T-helper 2 cell (primary cell): ENCODE results near the gene SAMD15.
A peak's percentile ranks its signal among the peaks of the same experiment; 100 is the strongest.
"Not testable (repeated sequence)": the region's sequence is repeated elsewhere in the genome, so short reads cannot be mapped to it uniquely, and the experiment has no call there.

Experiments used
- DNase-seq, 5 experiments: peaks; one replicate each; pipeline versions ENCODE4 v3.0.0 to v3.0.0-alpha.2; 2012 to 2022

SAMD15 gene

DNA sequence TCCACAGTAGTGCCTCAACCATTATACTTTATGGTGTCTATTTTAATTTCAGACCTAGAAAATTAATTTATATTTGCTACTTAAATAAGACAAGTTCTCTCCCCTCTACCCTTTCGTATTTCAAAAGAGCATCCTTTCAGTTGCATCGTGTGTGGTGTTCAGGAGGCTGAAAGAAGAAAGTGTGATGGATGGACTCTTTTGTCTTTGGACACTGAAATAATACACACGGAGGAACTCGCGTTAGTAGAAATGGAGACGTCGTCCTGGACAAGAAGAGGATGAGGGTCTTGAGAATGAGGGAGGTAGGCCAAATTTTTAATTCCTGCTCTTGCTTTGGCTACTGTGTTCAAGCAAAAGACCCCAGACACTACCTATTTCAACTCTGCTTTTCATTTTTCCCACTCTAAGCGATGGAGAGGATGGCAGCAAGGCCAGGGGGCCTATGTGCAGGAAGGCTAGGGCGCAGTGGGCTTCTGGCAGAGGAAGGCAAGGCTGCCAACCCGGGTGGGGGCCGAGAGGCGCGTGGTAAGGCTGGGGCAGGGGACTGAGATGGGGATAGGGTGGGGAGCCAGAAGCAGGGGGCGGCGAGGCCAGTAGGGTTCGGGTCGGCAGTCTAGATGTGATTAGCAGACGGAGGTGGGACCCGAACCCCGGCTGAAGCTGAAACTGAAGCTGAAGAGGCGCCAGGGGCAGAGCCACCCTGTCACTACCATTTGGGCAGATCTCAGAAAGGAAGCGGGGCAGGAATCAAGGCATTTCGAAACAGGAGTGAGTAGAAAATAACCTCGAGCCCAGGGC is 1.0 kb upstream of the SAMD15 start:
- peak in 3 of 5 experiments; percentile 10 to 49 (median 12) for DNase-seq

DNA sequence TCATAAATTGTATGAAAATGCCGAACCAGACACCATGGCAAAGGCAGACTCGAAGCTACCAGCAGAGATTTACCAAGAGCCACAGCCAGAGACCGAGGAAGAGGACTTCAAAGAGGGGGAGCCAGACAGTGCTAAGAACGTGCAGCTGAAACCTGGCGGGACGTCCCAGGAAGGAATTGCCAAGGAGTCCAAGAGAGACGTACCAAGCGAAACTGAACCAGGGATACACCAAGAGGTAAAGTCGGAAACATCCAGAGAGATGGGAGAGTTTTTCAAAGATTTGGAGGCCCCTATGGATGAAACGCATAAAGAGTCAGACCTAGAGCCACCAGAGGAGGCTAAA is 294 bp downstream of the SAMD15 start:
- DNase-seq, result no peak

DNA sequence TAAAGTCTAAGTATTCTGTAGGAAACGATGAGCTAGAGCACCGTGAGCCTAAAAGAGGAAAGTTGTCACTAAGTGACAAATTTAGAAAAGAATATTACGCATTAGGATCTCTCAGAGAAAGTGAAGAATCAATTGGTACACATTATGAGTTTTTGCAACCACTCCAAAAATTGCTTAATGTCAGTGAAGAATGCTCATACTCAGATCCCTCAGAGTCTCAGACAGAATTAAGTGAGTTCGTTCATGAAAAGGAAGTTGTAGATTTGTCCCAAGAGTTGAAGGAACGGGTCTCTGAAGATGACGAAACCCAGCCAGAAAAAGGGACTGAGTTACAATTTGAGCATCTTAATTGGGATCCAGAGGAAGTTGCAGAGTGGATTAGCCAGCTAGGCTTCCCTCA is 1.5 kb downstream of the SAMD15 start:
- DNase-seq, result no peak

DNA sequence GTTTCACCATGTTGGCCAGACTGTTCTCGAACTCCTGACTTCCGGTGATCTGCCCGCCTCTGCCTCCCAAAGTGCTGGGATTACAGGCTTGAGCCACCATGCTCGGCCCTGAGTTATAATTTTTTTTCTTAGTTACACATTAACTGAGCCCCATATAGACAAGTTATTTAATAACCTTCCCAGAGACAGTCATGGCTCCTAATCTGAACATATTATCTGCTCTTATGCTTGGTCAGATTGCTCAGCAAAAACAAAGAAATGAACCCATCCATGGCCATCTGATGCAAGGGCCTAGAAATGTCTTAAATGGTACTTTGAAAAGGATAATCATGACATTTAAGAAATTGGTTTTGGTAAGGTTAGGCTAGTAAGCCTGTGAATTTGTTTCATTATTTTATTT is 13.0 kb downstream of the SAMD15 start:
- no peak for DNase-seq

DNA sequence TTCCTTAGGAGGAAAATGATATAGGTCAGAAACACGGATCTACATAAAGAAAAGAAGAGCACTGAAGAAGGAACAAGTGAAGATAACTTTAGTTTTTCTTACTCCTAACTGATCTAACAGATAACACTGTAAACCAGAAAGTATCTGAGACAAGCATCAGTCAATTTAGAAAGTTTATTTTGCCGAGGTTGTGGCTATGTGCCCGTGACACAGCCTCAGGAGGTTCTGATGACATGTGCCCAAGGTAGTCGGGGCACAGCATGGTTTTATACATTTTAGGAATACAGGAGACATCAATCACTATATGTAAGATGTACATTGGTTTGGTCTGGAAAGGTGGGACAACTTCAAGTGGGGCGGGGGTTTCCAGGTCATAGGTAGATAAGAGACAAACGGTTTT is 23.0 kb downstream of the SAMD15 start:
- peak in 1 of 5 experiments; percentile 5 for DNase-seq

DNA sequence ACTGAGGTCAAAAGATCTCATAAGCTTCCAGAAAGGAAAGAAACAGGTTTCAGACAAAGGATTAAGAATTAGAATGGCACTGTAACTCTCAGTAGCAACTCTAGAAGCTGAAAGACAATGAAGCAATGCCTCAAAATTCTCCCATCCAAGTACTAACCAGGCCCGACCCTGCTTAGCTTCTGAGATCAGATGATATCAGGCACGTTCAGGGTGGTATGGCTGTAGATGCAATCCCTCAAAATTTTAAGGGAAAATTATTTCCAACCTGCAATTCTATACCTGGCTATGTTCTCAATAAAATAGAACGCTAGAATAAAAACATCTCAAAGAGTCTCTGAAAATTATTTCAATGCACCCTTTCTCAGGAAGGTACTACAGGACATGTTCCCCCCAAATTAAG is 26.6 kb downstream of the SAMD15 start:
- no peak for DNase-seq

DNA sequence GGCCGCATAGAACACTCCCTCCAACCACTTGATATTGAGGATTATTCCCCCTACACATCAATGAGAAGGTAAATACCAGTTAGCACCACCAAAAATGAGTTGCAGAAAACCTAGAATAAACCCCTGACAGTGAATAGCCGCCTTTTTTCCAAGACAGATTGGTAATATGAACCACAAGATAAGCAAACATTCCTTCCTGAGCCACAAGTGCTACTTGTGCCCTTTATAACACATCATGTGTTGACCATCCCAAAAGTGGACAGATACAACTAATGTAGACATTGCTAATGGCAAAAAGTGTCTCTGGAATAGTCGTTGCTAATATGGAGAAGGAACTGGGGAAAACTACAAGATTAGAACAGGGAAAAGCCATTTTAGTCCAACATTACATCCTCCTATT is 28.9 kb downstream of the SAMD15 start:
- DNase-seq, result no peak

DNA sequence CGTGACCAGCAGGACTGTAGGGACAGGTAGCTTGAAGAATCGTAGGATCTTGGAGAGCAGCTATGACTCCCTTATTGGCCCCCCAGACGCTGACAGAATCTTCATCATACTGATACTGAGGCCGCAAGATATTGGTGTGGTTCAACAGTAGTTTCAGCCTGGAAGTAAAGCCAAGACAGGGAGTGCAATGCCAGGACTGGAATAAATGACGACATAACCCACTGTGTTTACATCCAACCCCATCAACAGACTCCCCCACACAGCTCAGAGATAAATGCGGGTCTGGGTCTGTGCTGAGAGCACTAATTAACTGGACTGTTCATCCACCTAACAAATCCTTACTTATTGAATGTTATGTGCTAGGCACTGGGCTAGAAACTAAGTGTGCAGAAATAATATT is 29.5 kb downstream of the SAMD15 start:
- DNase-seq, result peak in 1 of 5 experiments; percentile 23

DNA sequence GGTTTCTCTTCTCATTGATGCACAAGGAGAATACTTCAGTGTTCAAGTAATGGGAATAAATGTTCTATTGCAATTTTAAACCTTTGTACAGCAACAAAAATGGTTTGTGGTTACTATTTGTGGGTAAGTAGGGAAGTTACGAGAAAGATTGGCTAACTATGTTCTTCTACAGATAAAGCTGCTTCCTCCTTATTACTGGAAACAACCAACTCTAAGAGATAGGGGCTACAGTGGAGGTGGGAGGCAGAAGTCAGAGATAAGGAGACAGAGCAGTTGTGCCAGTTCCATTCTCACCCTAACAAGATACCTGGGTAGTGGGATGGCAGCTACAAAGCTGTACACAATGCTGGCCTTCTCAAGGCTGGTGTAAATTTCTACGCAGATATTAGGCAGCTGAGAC is 30.0 kb downstream of the SAMD15 start:
- peak in 1 of 5 experiments; percentile 14 for DNase-seq

DNA sequence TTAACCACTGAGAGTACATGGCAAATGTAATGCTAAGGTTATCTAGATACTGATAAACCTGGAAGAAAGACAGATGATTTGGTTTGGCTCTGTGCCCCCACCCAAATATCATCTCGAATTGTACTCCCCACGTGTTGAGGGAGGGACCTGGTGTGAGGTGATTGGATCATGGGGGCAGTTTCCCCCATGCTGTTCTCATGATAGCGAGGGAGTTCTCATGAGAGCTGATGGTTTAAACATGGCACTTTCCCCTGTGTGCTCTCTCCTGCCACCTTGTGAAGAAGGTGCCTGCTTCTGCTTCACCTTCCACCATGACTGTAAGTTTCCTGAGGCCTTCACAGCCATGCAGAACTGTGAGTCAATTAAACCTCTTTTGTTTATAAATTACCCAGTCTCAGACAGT is 32.0 kb downstream of the SAMD15 start:
- DNase-seq, result peak in 1 of 5 experiments; percentile 35

DNA sequence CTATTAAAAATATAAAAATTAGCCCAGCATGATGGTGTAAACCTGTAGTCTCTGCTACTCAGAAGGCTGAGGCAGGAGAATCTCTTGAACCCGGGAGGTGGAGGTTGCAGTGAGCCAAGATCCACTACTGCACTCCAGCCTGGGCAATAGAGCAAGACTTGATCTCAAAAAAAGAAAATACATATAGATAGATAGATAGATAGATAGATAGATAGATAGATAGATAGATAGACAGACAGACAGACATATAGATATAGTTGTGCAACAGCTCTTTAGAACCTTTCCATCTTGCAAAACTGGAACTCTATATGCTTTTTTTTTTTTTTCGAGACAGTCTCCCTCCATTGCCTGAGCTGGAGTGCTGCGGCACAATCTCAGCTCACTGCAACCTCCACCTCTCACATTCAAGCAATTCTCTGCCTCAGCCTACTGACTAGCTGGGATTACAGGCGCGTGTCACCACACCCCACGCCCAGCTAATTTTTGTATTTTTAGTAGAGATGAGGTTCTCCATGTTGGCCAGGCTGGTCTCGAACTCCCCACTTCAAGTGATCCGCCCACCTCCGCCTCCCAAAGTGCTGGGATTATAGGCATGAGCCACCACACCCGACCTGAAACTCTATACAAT is 38.3 kb downstream of the SAMD15 start:
- not testable (repeated sequence) for DNase-seq

DNA sequence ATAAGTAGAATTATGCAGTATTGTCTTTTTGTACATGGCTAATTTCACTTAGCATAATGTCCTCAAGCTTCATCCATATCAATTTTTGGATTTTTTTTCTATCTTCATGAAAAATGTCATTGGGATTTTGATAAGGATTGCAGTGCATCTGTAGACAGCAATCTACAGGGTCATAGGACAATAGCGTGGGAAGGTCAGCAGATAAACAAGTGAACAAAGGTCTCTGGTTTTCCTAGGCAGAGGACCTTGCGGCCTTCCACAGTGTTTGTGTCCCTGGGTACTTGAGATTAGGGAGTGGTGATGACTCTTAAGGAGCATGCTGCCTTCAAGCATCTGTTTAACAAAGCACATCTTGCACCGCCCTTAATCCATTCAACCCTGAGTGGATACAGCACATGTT is 38.9 kb downstream of the SAMD15 start:
- DNase-seq, result not testable (repeated sequence)

DNA sequence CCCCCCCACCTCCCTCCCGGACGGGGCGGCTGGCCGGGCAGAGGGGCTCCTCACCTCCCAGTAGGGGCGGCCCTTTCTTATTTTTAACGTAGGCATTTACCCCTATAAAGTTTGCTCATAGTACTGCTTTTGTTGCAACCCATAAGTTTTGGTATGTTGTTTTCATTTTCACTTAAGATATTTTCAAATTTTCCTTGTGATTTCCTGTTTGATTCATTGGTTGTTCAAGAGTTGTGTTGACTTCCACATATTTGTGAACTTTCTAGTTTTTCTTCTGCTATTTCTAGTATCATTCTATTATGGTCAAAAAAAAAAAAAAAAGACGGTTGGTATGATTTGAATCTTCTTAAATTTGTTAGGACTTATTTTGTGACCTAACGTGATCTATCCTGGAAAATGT is 39.7 kb downstream of the SAMD15 start:
- DNase-seq, result no peak

DNA sequence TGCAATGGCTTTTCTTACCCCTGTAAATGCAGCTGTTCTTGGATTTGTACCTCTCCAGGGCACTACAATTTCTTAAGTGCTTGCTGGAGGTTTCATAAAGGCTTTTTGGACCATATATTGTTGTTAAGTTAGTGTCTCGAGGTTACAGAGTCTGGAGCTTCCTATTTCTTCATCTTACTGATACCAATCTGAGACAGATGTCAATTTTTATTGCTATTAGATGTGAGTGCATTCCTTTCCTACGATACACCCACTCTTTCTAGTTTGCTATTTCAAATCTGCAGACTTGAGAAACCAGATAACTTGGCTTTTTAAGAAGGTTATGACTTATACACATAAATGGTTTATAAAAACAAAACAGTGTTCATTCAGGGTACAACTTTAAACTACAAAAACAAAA is 44.0 kb downstream of the SAMD15 start:
- DNase-seq, result no peak

DNA sequence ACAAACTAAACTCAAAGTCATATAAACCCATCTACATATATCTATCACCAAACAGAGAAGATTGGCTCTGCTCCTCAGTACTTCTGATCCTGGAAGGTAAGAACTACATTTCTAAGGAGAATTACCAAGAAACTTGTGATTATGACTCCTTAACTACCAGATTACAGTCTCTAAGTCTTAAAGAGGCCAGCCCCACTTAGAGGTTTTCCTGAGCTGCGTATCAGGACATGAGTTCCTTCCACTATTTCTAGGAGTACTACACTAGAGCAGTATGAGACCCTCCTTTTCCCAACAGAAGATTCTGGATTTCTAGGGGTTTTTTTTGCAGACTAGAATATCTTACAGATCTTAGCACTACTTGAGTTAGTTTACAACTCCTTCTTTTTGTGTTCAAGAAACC is 46.2 kb downstream of the SAMD15 start, which contains the start of gene NOXRED1:
Gene NOXRED1 (minus strand): TSS at position 101 of the 400 bp plus-strand sequence. CDS start 634 bp downstream, outside the sequence.
- no peak for DNase-seq

DNA sequence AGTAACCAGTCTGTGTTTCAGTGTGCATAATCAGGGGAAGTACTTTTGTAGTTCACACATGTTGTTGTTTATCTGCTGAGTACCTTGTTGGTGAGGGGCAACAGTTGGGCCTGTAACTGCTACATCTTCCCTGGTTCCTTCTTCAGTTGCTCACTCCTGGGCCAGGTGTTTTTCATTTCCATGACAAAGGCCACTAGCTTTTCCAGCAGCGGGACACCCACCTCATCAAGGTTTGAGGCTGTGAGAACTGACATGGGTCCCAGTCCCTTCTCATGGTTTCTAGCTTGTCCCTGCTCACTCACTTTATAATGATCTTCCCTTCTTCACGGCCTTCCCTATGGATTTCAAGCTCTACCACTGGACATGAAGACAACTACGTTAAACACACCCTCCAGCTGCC is 47.7 kb downstream of the SAMD15 start:
- DNase-seq, result no peak

DNA sequence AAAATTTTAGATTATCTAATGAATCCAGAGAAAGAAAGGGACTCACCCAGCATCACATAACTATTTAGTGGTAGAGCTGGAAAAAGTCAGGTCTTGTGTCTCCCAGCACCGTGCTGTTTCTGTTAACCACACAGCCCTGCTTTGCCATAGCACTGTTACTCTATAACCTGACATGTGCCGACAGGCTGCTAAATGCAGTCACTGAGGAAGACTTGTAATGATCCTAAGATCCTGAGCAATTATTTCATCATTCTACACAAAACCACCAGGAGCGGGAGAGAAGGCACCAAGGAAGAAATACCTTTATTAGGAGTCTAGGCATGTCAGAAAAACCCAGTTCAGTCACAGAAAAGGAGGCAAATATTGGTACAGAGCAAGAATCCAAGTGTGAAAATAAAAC is 49.2 kb downstream of the SAMD15 start:
- no peak for DNase-seq

DNA sequence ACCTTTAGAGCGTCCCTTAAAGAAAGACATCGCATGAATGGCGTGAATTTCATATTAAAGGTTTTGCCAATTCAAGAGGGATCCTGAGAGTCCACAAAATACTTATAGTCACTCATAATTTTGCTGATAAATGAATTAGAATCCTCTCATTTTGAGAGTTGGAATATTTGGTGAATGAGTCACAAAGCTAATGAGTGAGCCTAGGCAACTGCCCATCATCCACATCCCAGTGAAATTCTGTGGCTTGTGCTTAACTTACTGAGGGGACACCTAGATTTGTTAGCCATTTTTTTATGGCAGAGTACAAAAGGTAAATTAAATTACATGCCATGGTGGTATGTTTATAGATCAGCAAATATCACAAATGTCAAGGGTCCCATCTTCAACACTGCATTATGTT is 58.9 kb downstream of the SAMD15 start:
- no peak for DNase-seq

DNA sequence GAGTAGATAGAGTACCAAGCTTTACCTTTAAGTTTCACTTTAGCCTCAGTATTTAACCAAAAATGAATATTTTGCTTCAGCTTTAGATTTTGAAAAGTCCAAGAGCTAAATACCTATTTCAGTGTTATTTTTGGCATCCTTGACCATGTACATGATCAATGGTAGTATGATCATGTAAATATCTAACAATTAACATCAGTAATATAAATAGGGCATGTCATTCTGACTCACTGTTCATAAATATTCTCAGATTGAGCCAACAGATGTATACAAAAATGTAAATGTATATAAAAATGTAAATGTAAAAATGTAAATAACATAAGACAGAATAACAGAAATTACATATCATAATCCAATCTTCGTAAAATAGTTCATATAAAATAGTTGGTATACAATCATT is 61.4 kb downstream of the SAMD15 start:
- DNase-seq, result no peak

DNA sequence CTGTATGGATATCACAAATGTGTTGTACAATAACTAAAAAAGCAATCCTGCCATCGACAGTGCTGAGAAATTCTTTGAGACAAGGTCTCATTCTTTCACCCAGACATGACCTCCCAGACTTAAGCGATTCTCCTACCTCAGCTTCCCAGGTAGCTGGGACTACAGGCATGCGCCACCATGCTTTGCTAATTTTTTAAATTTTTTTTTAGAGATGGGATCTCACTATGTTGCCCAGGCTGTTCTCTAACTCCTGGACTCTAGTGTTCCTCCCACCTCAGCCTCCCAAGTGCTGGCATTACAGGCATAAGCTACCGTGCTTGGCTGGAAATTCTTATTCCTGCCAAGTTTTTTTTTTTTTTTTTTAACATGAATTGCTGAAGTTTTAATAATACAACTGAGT is 62.7 kb downstream of the SAMD15 start:
- no peak for DNase-seq
